CD4-positive, alpha-beta T cell (primary cell): ENCODE measurements around the gene LAMA3. TPM values are rescaled to one million over a fixed set of nuclear protein-coding genes. Genes with fewer than 3 reads are reported as not detected.
"Not testable (repeated sequence)": the region's sequence is repeated elsewhere in the genome, so short reads cannot be mapped to it uniquely, and the experiment has no call there.

Experiments
- ATAC-seq: fragments of 200-7000 bp; cut with Tn5 transposase; one replicate; pipeline ENCODE4 v1.10.0; 2022; ENCODE audit warnings: mild to moderate bottlenecking; ENCODE audit not compliant: poor library complexity
- CTCF ChIA-PET: fragments of 350-600 bp; sonication (Branson Sonifier 250); formaldehyde crosslinking; loops from one replicate; lab custom pipeline; 2021; ENCODE audit warnings: antibody characterized with exemption, inconsistent platforms; lab: Charles Lee
- POLR2A ChIA-PET: fragments of 350-600 bp; sonication (Branson Sonifier 250); formaldehyde crosslinking; loops from one replicate; lab custom pipeline; 2021; ENCODE audit warnings: antibody characterized with exemption, inconsistent platforms; lab: Charles Lee
- DNase-seq, 14 experiments: peaks; one replicate each; pipeline ENCODE4 v3.0.0-alpha.2; 2013 to 2020; ENCODE audit warnings: mixed read lengths in 2 of 14
- H3K27ac ChIP-seq, 2 donors: one replicate each; pipeline versions ENCODE4 v1.5.1 to v1.7.0; 2013; ENCODE audit warnings: low read length in 2 of 2, low read depth in 1 of 2, mild to moderate bottlenecking in 1 of 2
- H3K27me3 ChIP-seq, 2 experiments: 1 replicate in 1 of 2; 2 replicates in 1 of 2; pipeline versions ENCODE4 v1.6.1 to v1.7.0; 2013; ENCODE audit warnings: low read length in 2 of 2, control low read depth in 1 of 2, mild to moderate bottlenecking in 1 of 2, moderate library complexity in 1 of 2; ENCODE audit not compliant: insufficient read depth in 2 of 2, control insufficient read depth in 1 of 2
- H3K36me3 ChIP-seq: one replicate; pipeline ENCODE4 v1.6.1; 2013; ENCODE audit warnings: low read length, control low read depth; ENCODE audit not compliant: insufficient read depth
- H3K4me1 ChIP-seq: one replicate; pipeline ENCODE4 v1.6.1; 2013; ENCODE audit warnings: low read length, control low read depth; ENCODE audit not compliant: insufficient read depth
- H3K4me3 ChIP-seq: one replicate; pipeline ENCODE4 v1.5.1; 2013; ENCODE audit warnings: mild to moderate bottlenecking, low read length, moderate library complexity
- H3K9me3 ChIP-seq, 2 experiments: 1 replicate in 1 of 2; 2 replicates in 1 of 2; pipeline versions ENCODE4 v1.6.1 to v1.7.0; 2013; ENCODE audit warnings: low read length in 2 of 2, mild to moderate bottlenecking in 2 of 2, control low read depth in 1 of 2, moderate library complexity in 1 of 2; ENCODE audit not compliant: control insufficient read depth in 1 of 2, insufficient read depth in 1 of 2
- H3K27ac Mint-ChIP-seq: one replicate; pipeline ENCODE4 v1.8.0; 2020; ENCODE audit warnings: mixed read lengths
- H3K27me3 Mint-ChIP-seq: one replicate; pipeline ENCODE4 v1.8.0; 2021; ENCODE audit warnings: mixed read lengths
- H3K36me3 Mint-ChIP-seq: one replicate; pipeline ENCODE4 v1.8.0; 2021; ENCODE audit warnings: low read depth, mixed read lengths
- H3K4me1 Mint-ChIP-seq: one replicate; pipeline ENCODE4 v1.8.0; 2021; ENCODE audit warnings: low read depth, mixed read lengths
- H3K4me3 Mint-ChIP-seq: one replicate; pipeline ENCODE4 v1.8.0; 2020; ENCODE audit warnings: mild to moderate bottlenecking, mixed read lengths
- H3K9me3 Mint-ChIP-seq: one replicate; pipeline ENCODE4 v1.8.0; 2020; ENCODE audit warnings: mixed read lengths
- intact Hi-C, 2 experiments: fragments of 100-400 bp; cut with DNase I in 1 of 2; cut with micrococcal nuclease in 1 of 2; formaldehyde crosslinking; loops; one replicate each; pipeline versions ENCODE4 v1.15.1 to v1.9.0; 2023 to 2025; cut with DNase I, micrococcal nuclease
- total RNA-seq, 174 experiments: library from RNA in 2 of 174; stranded (reverse) in 2 of 174; gene quantifications; one replicate each; pipeline ENCODE4 v1.2.3 and lab custom pipeline; 2021 to 2026
- TF ChIP-seq, protein P1 (sequence below): fragments of 200-600 bp; IDR thresholded peaks from one replicate; pipeline ENCODE4 v1.8.0; 2022; ENCODE audit warnings: antibody characterized with exemption, mild to moderate bottlenecking

Gene LAMA3
- total RNA-seq, 2 experiments from 2014 or later, result 0.19 TPM; not detected in 1

DNA sequence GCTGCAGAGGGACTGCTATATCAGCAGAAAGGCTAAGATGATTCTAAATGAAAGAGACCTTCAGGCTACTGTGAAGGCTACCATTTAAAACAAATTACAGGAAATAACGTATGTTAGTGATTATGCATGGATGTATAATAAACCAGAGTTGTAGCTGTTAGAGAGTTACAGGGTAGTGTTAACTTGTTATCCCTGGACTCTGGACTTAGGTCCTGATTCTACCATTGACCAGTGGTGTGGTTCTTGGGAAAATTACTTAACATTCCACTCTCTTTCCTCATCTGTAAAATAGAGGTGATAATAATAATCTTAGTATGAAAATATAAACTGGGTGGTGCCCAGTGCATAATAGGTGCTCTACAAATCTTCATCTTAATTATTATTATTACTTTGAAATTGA, 22.2 kb downstream of the LAMA3 start:
- Histone ChIP-seq H3K27me3 (no peaks in the 10 kb centered on the region), H3K4me3 (no peak overlapping the region), H3K9me3 (peaks cover 0 to 4% of the 10 kb centered on the region in 2 experiments), H3K36me3 (no peaks in the 10 kb centered on the region), H3K27ac (no peak overlapping the region), H3K4me1 (peaks cover 13% of the 10 kb centered on the region)
- Mint-ChIP-seq H3K27ac (no peak overlapping the region), H3K27me3 (peaks cover 5% of the 10 kb centered on the region), H3K36me3 (no peaks in the 10 kb centered on the region), H3K9me3 (no peaks in the 10 kb centered on the region), H3K4me3 (no peak overlapping the region), H3K4me1 (peaks cover 20% of the 10 kb centered on the region)
- ChIA-PET CTCF (interaction anchor here (0.8 kb wide), 1 partner anchor 207 kb away, joined by 3 read pairs; no protein-coding TSS in a partner anchor), POLR2A (no interaction called here)
- TF ChIP-seq, protein P1, sequence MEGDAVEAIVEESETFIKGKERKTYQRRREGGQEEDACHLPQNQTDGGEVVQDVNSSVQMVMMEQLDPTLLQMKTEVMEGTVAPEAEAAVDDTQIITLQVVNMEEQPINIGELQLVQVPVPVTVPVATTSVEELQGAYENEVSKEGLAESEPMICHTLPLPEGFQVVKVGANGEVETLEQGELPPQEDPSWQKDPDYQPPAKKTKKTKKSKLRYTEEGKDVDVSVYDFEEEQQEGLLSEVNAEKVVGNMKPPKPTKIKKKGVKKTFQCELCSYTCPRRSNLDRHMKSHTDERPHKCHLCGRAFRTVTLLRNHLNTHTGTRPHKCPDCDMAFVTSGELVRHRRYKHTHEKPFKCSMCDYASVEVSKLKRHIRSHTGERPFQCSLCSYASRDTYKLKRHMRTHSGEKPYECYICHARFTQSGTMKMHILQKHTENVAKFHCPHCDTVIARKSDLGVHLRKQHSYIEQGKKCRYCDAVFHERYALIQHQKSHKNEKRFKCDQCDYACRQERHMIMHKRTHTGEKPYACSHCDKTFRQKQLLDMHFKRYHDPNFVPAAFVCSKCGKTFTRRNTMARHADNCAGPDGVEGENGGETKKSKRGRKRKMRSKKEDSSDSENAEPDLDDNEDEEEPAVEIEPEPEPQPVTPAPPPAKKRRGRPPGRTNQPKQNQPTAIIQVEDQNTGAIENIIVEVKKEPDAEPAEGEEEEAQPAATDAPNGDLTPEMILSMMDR, result no peak
- DNase-seq, result no peak
- intact Hi-C loops, result no loop called here
- ATAC-seq, result no peak

DNA sequence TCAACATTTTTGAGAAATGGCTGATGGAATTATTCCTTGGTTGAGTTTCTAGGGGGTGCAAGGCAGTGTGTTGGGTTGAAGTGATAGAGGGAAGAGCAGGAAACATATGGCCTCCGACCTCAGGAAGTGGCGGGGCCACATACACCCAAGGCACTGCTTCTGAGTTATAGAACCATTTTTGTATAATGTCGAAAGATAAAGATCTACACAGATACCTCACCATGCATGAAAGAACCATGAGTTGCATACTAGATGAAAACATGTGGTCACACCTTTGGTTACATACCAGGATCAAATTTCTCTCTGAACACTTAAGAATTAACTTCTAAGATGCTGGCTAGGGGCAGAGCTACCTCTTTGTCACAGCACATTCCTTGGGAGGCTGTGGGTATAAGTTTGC, 23.2 kb downstream of the LAMA3 start:
- CTCF ChIA-PET, result interaction anchor here (0.7 kb wide), 1 partner anchor 98 kb away, joined by 3 read pairs; no protein-coding TSS in a partner anchor
- Mint-ChIP-seq H3K9me3 (no peaks in the 10 kb centered on the region), H3K36me3 (no peaks in the 10 kb centered on the region)

DNA sequence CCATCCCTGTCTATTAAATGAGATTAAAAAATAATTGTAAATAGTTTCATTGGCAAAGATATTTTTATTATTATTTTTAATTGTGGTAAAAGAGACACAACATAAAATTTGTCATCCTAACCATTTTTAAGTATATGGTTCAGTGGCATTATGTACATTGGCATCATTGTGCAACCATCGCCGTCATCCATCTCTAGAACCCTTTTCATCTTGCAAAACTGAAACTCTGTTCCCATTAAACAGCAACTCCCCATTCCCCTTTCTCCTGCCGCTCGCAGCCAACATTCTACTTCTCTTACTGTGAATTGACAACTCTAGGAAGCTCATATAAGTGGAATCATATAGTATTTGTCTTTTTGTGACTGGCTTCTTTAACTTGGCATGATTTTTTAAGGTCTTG, 25.3 kb downstream of the LAMA3 start:
- no peaks in the 10 kb centered on the region for H3K27me3 Mint-ChIP-seq
- TF ChIP-seq, protein P1, result no peak
- Histone ChIP-seq H3K27me3 (no peaks in the 10 kb centered on the region), H3K4me3 (no peak overlapping the region), H3K9me3 (no peaks in the 10 kb centered on the region), H3K36me3 (no peaks in the 10 kb centered on the region), H3K4me1 (peaks cover 13% of the 10 kb centered on the region), H3K27ac (no peak overlapping the region)
- no peaks in the 10 kb centered on the region for H3K36me3 Mint-ChIP-seq
- H3K27ac Mint-ChIP-seq, result no peak overlapping the region
- intact Hi-C loops, result no loop called here
- ChIA-PET CTCF (no interaction called here), POLR2A (no interaction called here)
- peaks cover 20% of the 10 kb centered on the region for H3K4me1 Mint-ChIP-seq
- ATAC-seq (no peak), DNase-seq (no peak)
- no peak overlapping the region for H3K4me3 Mint-ChIP-seq
- H3K9me3 Mint-ChIP-seq, result no peaks in the 10 kb centered on the region

More for the DNA sequence above, 23.2 kb downstream of the LAMA3 start:
- ATAC-seq, result peak; percentile 84
- H3K27ac ChIP-seq, result no peak overlapping the region
- no peak overlapping the region for H3K4me3 ChIP-seq
- Mint-ChIP-seq H3K4me1 (peaks cover 20% of the 10 kb centered on the region), H3K27me3 (peaks cover 5% of the 10 kb centered on the region), H3K27ac (peak overlapping the region; percentile 19), H3K4me3 (no peak overlapping the region)
- peak in 4 of 14 experiments; percentile 7 to 33 (median 28) for DNase-seq
- no peaks in the 10 kb centered on the region for H3K9me3 ChIP-seq
- no peaks in the 10 kb centered on the region for H3K36me3 ChIP-seq
- POLR2A ChIA-PET, result no interaction called here
- peaks cover 13% of the 10 kb centered on the region for H3K4me1 ChIP-seq
- H3K27me3 ChIP-seq, result no peaks in the 10 kb centered on the region
- intact Hi-C loops, result no loop called here
- TF ChIP-seq, protein P1, result no peak

DNA sequence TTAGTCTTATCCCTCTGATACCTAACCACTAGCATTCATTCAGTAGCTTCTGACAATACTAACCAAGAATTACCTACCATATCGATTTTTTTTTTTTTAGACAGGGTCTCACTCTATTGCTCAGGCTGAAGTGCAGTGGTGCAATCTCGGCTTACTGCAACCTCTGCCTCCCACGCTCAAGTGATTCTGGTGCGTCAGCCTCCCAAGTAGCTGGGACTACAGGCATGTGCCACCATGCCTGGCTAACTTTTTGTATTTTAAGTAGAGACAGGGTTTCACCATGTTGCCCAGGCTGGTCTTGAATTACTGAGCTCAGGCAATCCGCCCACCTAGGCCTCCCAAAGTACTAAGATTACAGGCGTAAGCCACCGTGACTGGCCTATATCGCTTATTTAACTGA, 26.8 kb downstream of the LAMA3 start:
- CTCF ChIA-PET, POLR2A ChIA-PET: not testable (repeated sequence)

More for the DNA sequence above, 26.8 kb downstream of the LAMA3 start:
- H3K27ac ChIP-seq, H3K9me3 Mint-ChIP-seq, H3K9me3 ChIP-seq, DNase-seq, ATAC-seq, H3K27me3 Mint-ChIP-seq, H3K27ac Mint-ChIP-seq, H3K4me3 ChIP-seq, H3K36me3 ChIP-seq, intact Hi-C loops, H3K27me3 ChIP-seq, H3K4me3 Mint-ChIP-seq, H3K36me3 Mint-ChIP-seq: not testable (repeated sequence)
- peaks cover 13% of the 10 kb centered on the region for H3K4me1 ChIP-seq
- peaks cover 20% of the 10 kb centered on the region for H3K4me1 Mint-ChIP-seq
